ENCODE measurements around the gene PLEKHA8.
A peak's percentile ranks its signal among the peaks of the same experiment; 100 is the strongest.

The PLEKHA8 gene

GRCh38 chr7:30168835-30169573 lies 140.8 kb downstream of the PLEKHA8 start:
- H3K27ac ChIP-seq = peak overlapping the region in 1 of 2 donors; percentile 53

GRCh38 chr7:30169579-30169978 lies 141.4 kb downstream of the PLEKHA8 start:
- Histone ChIP-seq H3K27ac (peak overlapping the region; percentile 28 to 53), H3K4me3 (no peak overlapping the region)
- no peak for TF ChIP-seq CTCF (IDR thresholded peaks at IDR 0.05)
- DNase-seq (ENCODE audit: low spot score) = no peak

More at GRCh38 chr7:30168835-30169573, 140.8 kb downstream of the PLEKHA8 start:
- H3K4me3 ChIP-seq = no peak overlapping the region
- DNase-seq (ENCODE audit: low spot score) = no peak
- TF ChIP-seq CTCF (IDR thresholded peaks at IDR 0.05) = no peak

GRCh38 chr7:30170476-30171205 lies 142.4 kb downstream of the PLEKHA8 start:
- Histone ChIP-seq H3K4me3 (no peak overlapping the region), H3K27ac (peak overlapping the region; percentile 28 to 93)
- no peak for DNase-seq (ENCODE audit: low spot score)
- TF ChIP-seq CTCF (IDR thresholded peaks at IDR 0.05) = no peak

- peak overlapping the region; percentile 88 to 93 for H3K27ac ChIP-seq
- no peak for DNase-seq (ENCODE audit: low spot score)
These were observed 143.7 kb downstream of the PLEKHA8 start for GRCh38 chr7:30171766-30172447.

GRCh38 chr7:30172451-30172850 lies 144.2 kb downstream of the PLEKHA8 start:
- Histone ChIP-seq H3K4me3 (no peak overlapping the region), H3K27ac (peak overlapping the region; percentile 88 to 93)
- no peak for TF ChIP-seq CTCF (IDR thresholded peaks at IDR 0.05)
- DNase-seq (ENCODE audit: low spot score) = no peak

More at GRCh38 chr7:30171766-30172447, 143.7 kb downstream of the PLEKHA8 start:
- H3K4me3 ChIP-seq = no peak overlapping the region
- no peak for TF ChIP-seq CTCF (IDR thresholded peaks at IDR 0.05)

- Histone ChIP-seq H3K4me3 (peak overlapping the region; percentile 47), H3K27ac (peak overlapping the region; percentile 88 to 93)
- peak; percentile 89 for DNase-seq (ENCODE audit: low spot score)
- TF ChIP-seq CTCF (IDR thresholded peaks at IDR 0.05) = no peak
These were observed 145.1 kb downstream of the PLEKHA8 start for GRCh38 chr7:30173058-30173897.
